Uterus (tissue), 2 donors: ENCODE data around the gene TRAPPC12.
"Not testable (repeated sequence)": the region's sequence is repeated elsewhere in the genome, so short reads cannot be mapped to it uniquely, and the experiment has no call there.

ENCODE experiments used
- CTCF ChIP-seq, 4 experiments: fragments of 200-600 bp in 2 of 4; fragments of 450-650 bp in 2 of 4; sonication (generic) in 2 of 4; IDR thresholded peaks; one replicate each; pipeline ENCODE4 v1.5.1; 2016 to 2019; ENCODE audit warnings: antibody characterized with exemption in 4 of 4, mild to moderate bottlenecking in 2 of 4, moderate library complexity in 1 of 4
- POLR2A ChIP-seq, 2 donors: fragments of 450-650 bp; IDR thresholded peaks; one replicate each; pipeline ENCODE4 v1.6.1; 2016; ENCODE audit warnings: antibody characterized with exemption in 2 of 2, mild to moderate bottlenecking in 1 of 2, moderate library complexity in 1 of 2

GRCh38 chr2:3447186-3447585 is 67.7 kb downstream of the TRAPPC12 start:
- not testable (repeated sequence) for TF ChIP-seq CTCF, POLR2A (IDR thresholded peaks at IDR 0.05)
